ENCODE data around the gene DNAJB6.

DNAJB6 gene

DNA sequence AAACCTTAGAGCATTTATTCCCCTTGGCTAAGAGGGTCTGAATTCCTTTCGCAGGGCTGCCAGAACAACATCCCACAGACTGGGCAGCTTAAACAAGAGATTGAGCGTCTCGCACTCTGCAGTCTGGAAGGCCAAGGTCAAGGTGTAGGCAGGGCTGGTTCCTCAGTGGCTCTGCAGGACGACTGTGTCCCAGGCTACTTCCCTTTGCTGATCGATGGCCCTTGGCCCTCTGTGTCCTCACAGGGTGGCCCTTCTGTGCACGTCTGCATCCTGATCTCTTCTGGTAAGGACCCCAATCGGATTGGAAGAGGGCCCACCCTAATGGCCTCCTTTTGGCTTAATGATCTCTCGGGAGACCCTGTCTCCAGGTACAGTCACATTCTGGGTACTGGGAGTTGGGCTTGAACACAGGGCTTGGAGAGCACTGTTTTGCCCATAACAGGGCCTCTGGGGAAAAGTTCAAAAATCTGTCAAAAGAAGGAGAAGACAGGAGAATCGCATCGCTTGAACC, 35.1 kb upstream of the DNAJB6 start:
- peaks cover 0 to 4% of the 10 kb centered on the region in 2 donors for H3K36me3 ChIP-seq (replicated peaks in 1 of 2; ENCODE audit: control insufficient read depth in 2 of 2, insufficient read depth in 2 of 2, low read length in 2 of 2)
- H2AK5ac ChIP-seq (ENCODE audit: low read depth, low read length), result no peak overlapping the region
- no peak for DNase-seq (ENCODE audit: low spot score)
- H3K9me3 ChIP-seq (replicated peaks in 1 of 2; ENCODE audit: control insufficient read depth in 2 of 2, insufficient read depth in 1 of 2, low read depth in 1 of 2, low read length in 2 of 2), result peaks cover 0 to 9% of the 10 kb centered on the region in 2 donors
- H2AFZ ChIP-seq (ENCODE audit: low read length), result no peak overlapping the region
- H3K23ac ChIP-seq (ENCODE audit: low read depth, low read length, poor library complexity), result no peak overlapping the region
- no peak overlapping the region for H3K14ac ChIP-seq (ENCODE audit: low read length)
- H2BK5ac ChIP-seq (ENCODE audit: low read length), result no peak overlapping the region
- no CpG with 5 or more reads among the region's 10 CpGs for WGBS, 2 donors (ENCODE audit: extremely low coverage in 2 of 2, insufficient read length in 2 of 2, insufficient replicate concordance in 1 of 2)
- H3K18ac ChIP-seq (ENCODE audit: low read length), result no peak overlapping the region
- no peak overlapping the region for H4K91ac ChIP-seq (ENCODE audit: low read depth, low read length, poor library complexity)
- no peak overlapping the region for H3K4me3 ChIP-seq (ENCODE audit: low read length in 2 of 2)
- H3K79me1 ChIP-seq (ENCODE audit: low read depth, low read length), result no peaks in the 10 kb centered on the region
- H2BK12ac ChIP-seq (ENCODE audit: low read length), result no peak overlapping the region
- no peak overlapping the region for H2BK15ac ChIP-seq (ENCODE audit: low read length)
- no peak overlapping the region for H3K4me2 ChIP-seq (ENCODE audit: insufficient read depth, low read length, poor library complexity, severe bottlenecking)
- H3K27ac ChIP-seq (replicated peaks; ENCODE audit: low read length), result no peak overlapping the region
- H3K4ac ChIP-seq (ENCODE audit: low read length), result no peak overlapping the region
- H2BK120ac ChIP-seq (ENCODE audit: low read depth, low read length), result no peak overlapping the region
- H3K27me3 ChIP-seq (ENCODE audit: control insufficient read depth in 3 of 3, insufficient read depth in 3 of 3, low read depth in 1 of 3, low read length in 3 of 3), result peaks cover 0 to 6% (median 0%) of the 10 kb centered on the region in 3 experiments
- H3K9ac ChIP-seq (ENCODE audit: low read depth, low read length, poor library complexity), result no peak overlapping the region
- H3K4me1 ChIP-seq (ENCODE audit: control insufficient read depth in 2 of 2, insufficient read depth in 1 of 2, low read depth in 1 of 2, low read length in 2 of 2), result peaks cover 0 to 5% of the 10 kb centered on the region in 2 donors
- H4K8ac ChIP-seq (ENCODE audit: low read depth, low read length), result no peak overlapping the region

DNA sequence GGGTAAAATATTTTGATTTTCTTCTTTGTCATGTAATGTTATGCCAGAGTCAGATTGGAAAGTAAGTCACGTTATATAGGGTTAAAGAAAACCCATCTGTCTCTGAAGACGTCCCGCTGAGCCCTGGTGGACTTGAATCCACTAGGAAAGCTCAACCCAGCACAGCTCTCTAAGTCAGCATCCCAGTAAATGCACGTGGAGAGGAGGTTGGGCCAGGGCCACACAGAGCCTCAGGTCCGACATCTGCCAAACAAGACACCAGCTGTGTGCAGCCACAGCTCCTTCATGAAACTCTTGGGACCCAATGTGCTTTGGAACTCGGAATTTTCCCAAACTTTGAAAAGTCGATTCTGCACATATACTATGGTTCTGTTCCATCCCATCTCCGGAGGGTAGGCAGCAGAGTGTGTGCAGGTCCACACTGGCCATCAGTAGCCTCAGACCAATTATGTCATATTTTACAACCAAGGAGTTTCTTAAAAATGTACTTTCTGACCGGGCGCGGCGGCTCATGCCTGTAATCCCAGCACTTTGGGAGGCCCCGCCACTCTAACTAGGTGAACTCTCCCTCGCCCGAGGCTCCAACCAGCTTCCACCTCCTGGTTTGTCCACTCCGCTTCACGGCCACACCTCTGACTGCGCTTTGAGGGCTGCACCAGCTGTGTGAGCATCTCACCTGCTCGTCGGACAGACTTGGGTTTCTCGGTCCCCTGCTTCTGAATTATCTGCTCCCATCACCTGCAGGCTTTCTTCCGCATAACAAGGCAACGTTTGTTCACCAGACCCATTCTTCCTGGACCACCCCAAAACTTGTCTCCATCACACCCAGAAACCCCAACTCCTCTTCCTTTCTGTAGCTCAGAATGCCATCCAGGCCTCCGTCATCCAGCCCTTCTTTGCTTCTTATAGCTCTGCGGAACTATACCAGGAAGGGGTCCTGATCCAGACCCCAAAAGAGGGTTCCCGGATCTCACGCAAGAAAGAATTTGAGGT, 29.7 kb upstream of the DNAJB6 start:
- Histone ChIP-seq H3K36me3 (replicated peaks in 1 of 2; ENCODE audit: control insufficient read depth in 2 of 2, insufficient read depth in 2 of 2, low read length in 2 of 2) (no peaks in the 10 kb centered on the region), H3K4ac (ENCODE audit: low read length) (no peak overlapping the region), H3K9ac (ENCODE audit: low read depth, low read length, poor library complexity) (no peak overlapping the region), H3K4me3 (ENCODE audit: low read length in 2 of 2) (no peak overlapping the region), H2BK15ac (ENCODE audit: low read length) (no peak overlapping the region), H3K4me2 (ENCODE audit: insufficient read depth, low read length, poor library complexity, severe bottlenecking) (no peak overlapping the region), H2AK5ac (ENCODE audit: low read depth, low read length) (no peak overlapping the region), H2BK5ac (ENCODE audit: low read length) (no peak overlapping the region), H3K4me1 (ENCODE audit: control insufficient read depth in 2 of 2, insufficient read depth in 1 of 2, low read depth in 1 of 2, low read length in 2 of 2) (peaks cover 0 to 4% of the 10 kb centered on the region in 2 donors), H3K23ac (ENCODE audit: low read depth, low read length, poor library complexity) (no peak overlapping the region), H2BK12ac (ENCODE audit: low read length) (no peak overlapping the region), H2AFZ (ENCODE audit: low read length) (peak overlapping the region; percentile 52), H3K14ac (ENCODE audit: low read length) (no peak overlapping the region), H2BK120ac (ENCODE audit: low read depth, low read length) (no peak overlapping the region), H3K9me3 (replicated peaks in 1 of 2; ENCODE audit: control insufficient read depth in 2 of 2, insufficient read depth in 1 of 2, low read depth in 1 of 2, low read length in 2 of 2) (no peaks in the 10 kb centered on the region), H3K27me3 (ENCODE audit: control insufficient read depth in 3 of 3, insufficient read depth in 3 of 3, low read depth in 1 of 3, low read length in 3 of 3) (no peaks in the 10 kb centered on the region), H3K27ac (replicated peaks; ENCODE audit: low read length) (no peak overlapping the region), H3K18ac (ENCODE audit: low read length) (no peak overlapping the region), H3K79me1 (ENCODE audit: low read depth, low read length) (no peaks in the 10 kb centered on the region), H4K91ac (ENCODE audit: low read depth, low read length, poor library complexity) (no peak overlapping the region), H4K8ac (ENCODE audit: low read depth, low read length) (no peak overlapping the region)
- WGBS, 2 donors (ENCODE audit: extremely low coverage in 2 of 2, insufficient read length in 2 of 2, insufficient replicate concordance in 1 of 2), result no CpG with 5 or more reads among the region's 27 CpGs
- no peak for DNase-seq (ENCODE audit: low spot score)

DNA sequence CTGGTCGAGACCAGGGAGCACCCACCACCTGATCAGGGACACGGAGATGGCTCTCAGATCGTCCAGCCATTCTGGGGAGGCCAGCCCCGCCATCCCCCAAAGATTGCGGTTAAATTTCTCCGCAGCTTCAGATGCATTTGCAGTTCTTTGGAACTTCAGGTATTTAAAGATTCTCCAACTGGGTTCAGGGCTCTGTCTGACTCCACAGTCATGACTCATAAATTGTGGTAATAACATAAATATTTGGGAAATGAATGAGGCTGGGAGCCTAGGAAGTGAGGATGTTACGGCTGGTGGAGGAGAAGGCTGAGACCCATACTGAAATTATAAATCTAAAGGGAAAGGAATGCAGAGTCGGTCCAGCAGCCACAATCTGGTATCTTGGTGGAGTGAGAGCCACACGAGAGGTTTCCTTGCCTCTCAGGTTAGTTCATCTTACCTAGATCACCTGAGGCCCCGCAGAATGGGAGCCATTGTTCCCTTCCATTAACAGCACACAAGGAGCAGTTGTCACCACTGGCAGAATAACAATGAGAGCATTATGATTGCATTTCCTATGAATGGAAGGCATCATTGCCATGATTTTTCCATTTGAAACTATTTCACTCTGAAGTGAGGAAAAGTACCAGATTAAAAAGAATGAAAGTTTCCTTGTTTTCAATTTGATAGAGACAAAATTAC, 26.7 kb upstream of the DNAJB6 start:
- Histone ChIP-seq H3K4me2 (ENCODE audit: insufficient read depth, low read length, poor library complexity, severe bottlenecking) (no peak overlapping the region), H3K4me3 (ENCODE audit: low read length in 2 of 2) (no peak overlapping the region), H2AFZ (ENCODE audit: low read length) (no peak overlapping the region), H4K8ac (ENCODE audit: low read depth, low read length) (no peak overlapping the region), H3K4me1 (ENCODE audit: control insufficient read depth in 2 of 2, insufficient read depth in 1 of 2, low read depth in 1 of 2, low read length in 2 of 2) (peaks cover 0 to 4% of the 10 kb centered on the region in 2 donors), H4K91ac (ENCODE audit: low read depth, low read length, poor library complexity) (no peak overlapping the region), H2AK5ac (ENCODE audit: low read depth, low read length) (no peak overlapping the region), H2BK12ac (ENCODE audit: low read length) (no peak overlapping the region), H3K27me3 (ENCODE audit: control insufficient read depth in 3 of 3, insufficient read depth in 3 of 3, low read depth in 1 of 3, low read length in 3 of 3) (no peaks in the 10 kb centered on the region), H3K79me1 (ENCODE audit: low read depth, low read length) (no peaks in the 10 kb centered on the region), H2BK15ac (ENCODE audit: low read length) (no peak overlapping the region), H3K36me3 (replicated peaks in 1 of 2; ENCODE audit: control insufficient read depth in 2 of 2, insufficient read depth in 2 of 2, low read length in 2 of 2) (no peaks in the 10 kb centered on the region), H3K23ac (ENCODE audit: low read depth, low read length, poor library complexity) (no peak overlapping the region), H3K27ac (replicated peaks; ENCODE audit: low read length) (no peak overlapping the region), H3K9ac (ENCODE audit: low read depth, low read length, poor library complexity) (no peak overlapping the region), H3K14ac (ENCODE audit: low read length) (no peak overlapping the region), H3K9me3 (replicated peaks in 1 of 2; ENCODE audit: control insufficient read depth in 2 of 2, insufficient read depth in 1 of 2, low read depth in 1 of 2, low read length in 2 of 2) (no peaks in the 10 kb centered on the region), H3K4ac (ENCODE audit: low read length) (no peak overlapping the region), H3K18ac (ENCODE audit: low read length) (no peak overlapping the region), H2BK120ac (ENCODE audit: low read depth, low read length) (no peak overlapping the region), H2BK5ac (ENCODE audit: low read length) (no peak overlapping the region)
- no peak for DNase-seq (ENCODE audit: low spot score)
- no CpG with 5 or more reads among the region's 10 CpGs for WGBS, 2 donors (ENCODE audit: extremely low coverage in 2 of 2, insufficient read length in 2 of 2, insufficient replicate concordance in 1 of 2)

- Histone ChIP-seq H3K14ac (ENCODE audit: low read length) (no peak overlapping the region), H3K27ac (replicated peaks; ENCODE audit: low read length) (no peak overlapping the region)
- WGBS, 2 donors (ENCODE audit: extremely low coverage in 2 of 2, insufficient read length in 2 of 2, insufficient replicate concordance in 1 of 2), result no CpG with 5 or more reads among the region's 7 CpGs
Measured at GRCh38 chr7:157310676-157311185, 26.1 kb upstream of the DNAJB6 start.

More at GRCh38 chr7:157310676-157311185, 26.1 kb upstream of the DNAJB6 start:
- H2BK12ac ChIP-seq (ENCODE audit: low read length), result no peak overlapping the region
- H3K36me3 ChIP-seq (replicated peaks in 1 of 2; ENCODE audit: control insufficient read depth in 2 of 2, insufficient read depth in 2 of 2, low read length in 2 of 2), result no peaks in the 10 kb centered on the region
- H3K9me3 ChIP-seq (replicated peaks in 1 of 2; ENCODE audit: control insufficient read depth in 2 of 2, insufficient read depth in 1 of 2, low read depth in 1 of 2, low read length in 2 of 2), result no peaks in the 10 kb centered on the region
- no peak overlapping the region for H2BK15ac ChIP-seq (ENCODE audit: low read length)
- no peaks in the 10 kb centered on the region for H3K27me3 ChIP-seq (ENCODE audit: control insufficient read depth in 3 of 3, insufficient read depth in 3 of 3, low read depth in 1 of 3, low read length in 3 of 3)
- no peak for DNase-seq (ENCODE audit: low spot score)
- no peak overlapping the region for H2BK120ac ChIP-seq (ENCODE audit: low read depth, low read length)
- no peak overlapping the region for H3K4ac ChIP-seq (ENCODE audit: low read length)
- no peak overlapping the region for H3K9ac ChIP-seq (ENCODE audit: low read depth, low read length, poor library complexity)
- H4K8ac ChIP-seq (ENCODE audit: low read depth, low read length), result peak overlapping the region; percentile 19
- H3K18ac ChIP-seq (ENCODE audit: low read length), result no peak overlapping the region
- H2BK5ac ChIP-seq (ENCODE audit: low read length), result no peak overlapping the region
- no peak overlapping the region for H3K4me3 ChIP-seq (ENCODE audit: low read length in 2 of 2)
- no peak overlapping the region for H2AK5ac ChIP-seq (ENCODE audit: low read depth, low read length)
- H3K4me1 ChIP-seq (ENCODE audit: control insufficient read depth in 2 of 2, insufficient read depth in 1 of 2, low read depth in 1 of 2, low read length in 2 of 2), result peaks cover 0 to 4% of the 10 kb centered on the region in 2 donors
- H3K23ac ChIP-seq (ENCODE audit: low read depth, low read length, poor library complexity), result no peak overlapping the region
- H3K4me2 ChIP-seq (ENCODE audit: insufficient read depth, low read length, poor library complexity, severe bottlenecking), result no peak overlapping the region
- no peaks in the 10 kb centered on the region for H3K79me1 ChIP-seq (ENCODE audit: low read depth, low read length)
- no peak overlapping the region for H2AFZ ChIP-seq (ENCODE audit: low read length)
- H4K91ac ChIP-seq (ENCODE audit: low read depth, low read length, poor library complexity), result no peak overlapping the region

Measured in neuronal stem cell (in vitro differentiated cells).